Measurements from ENCODE around the gene TTLL13. TPM values are rescaled to one million over a fixed set of nuclear protein-coding genes. Genes with fewer than 3 reads are reported as not detected.

TTLL13 gene
- total and polyA plus RNA-seq, 9 of the 15 experiments (the other 6 are each of a cell fraction or from before 2014, with no cell fraction given): 0.05 to 0.24 (median 0.11) TPM; not detected in 1

- TF ChIP-seq DLX4 (CRISPR knock-in tag; IDR thresholded peaks at IDR 0.05) (no peak), DPF2 (IDR thresholded peaks at IDR 0.05) (no peak), TEAD4 (IDR thresholded peaks at IDR 0.05; ENCODE audit: low read length) (no peak), TEAD4 (CRISPR knock-in tag; IDR thresholded peaks at IDR 0.05; ENCODE audit: borderline replicate concordance) (no peak), SP2 (IDR thresholded peaks at IDR 0.05; ENCODE audit: extremely low read depth, low read depth, low read length, poor library complexity, severe bottlenecking) (no peak), ZBTB40 (IDR thresholded peaks at IDR 0.05) (no peak), ZBTB40 (CRISPR knock-in tag; IDR thresholded peaks at IDR 0.05) (no peak), PHF20 (IDR thresholded peaks at IDR 0.05; ENCODE audit: partially characterized antibody) (no peak), NCOA2 (IDR thresholded peaks at IDR 0.05; ENCODE audit: partially characterized antibody in 2 of 2) (no peak)
Measured at GRCh38 chr15:90232196-90232595, 17.2 kb upstream of the TTLL13 start (continued).

Measured in K562 (cell line).